AG04449 (cell line): ENCODE results near the gene MRPL27.

Experiments
- CTCF ChIA-PET: fragments of 350-600 bp; formaldehyde crosslinking; extraction: SDS; loops from one replicate; lab custom pipeline; 2021; ENCODE audit warnings: antibody characterized with exemption; lab: Yijun Ruan, JAX
- POLR2A ChIA-PET: fragments of 400-600, 350-600 bp; formaldehyde crosslinking; extraction: SDS; loops from one replicate; lab custom pipeline; 2020; ENCODE audit warnings: antibody characterized with exemption, inconsistent platforms; lab: Yijun Ruan, JAX
- DNase-seq: peaks from one replicate; pipeline ENCODE4 v3.0.0-alpha.2; 2010; ENCODE audit warnings: low read depth, low spot score
- H3K4me3 ChIP-seq: 2 replicates; pipeline ENCODE4 v1.5.1; 2011; ENCODE audit warnings: low read depth, mild to moderate bottlenecking, control low read depth, low read length
- CTCF ChIP-seq: IDR thresholded peaks from one replicate; pipeline ENCODE4 v1.5.1; 2011; ENCODE audit warnings: mild to moderate bottlenecking, moderate library complexity, low read length, control low read depth, inconsistent platforms; ENCODE audit not compliant: insufficient read depth; ENCODE audit errors: missing control alignments

Gene MRPL27

GRCh38 chr17:50359998-50360461, 13.0 kb downstream of the MRPL27 start:
- H3K4me3 ChIP-seq: no peak overlapping the region
- no peak for DNase-seq
- POLR2A ChIA-PET: no interaction called here
- no peak for TF ChIP-seq CTCF
- CTCF ChIA-PET: interaction anchor here (0.5 to 9.3 kb wide), 4 partner anchors 11 to 698 kb away, joined by 3 to 116 read pairs (median 50); partner anchors contain the start of genes EME1, MRPL27, RSAD1 and XYLT2

GRCh38 chr17:50359005-50359699, 13.8 kb downstream of the MRPL27 start:
- no peak overlapping the region for H3K4me3 ChIP-seq
- POLR2A ChIA-PET: no interaction called here
- CTCF ChIA-PET: interaction anchor here (0.5 to 9.3 kb wide), 4 partner anchors 10 to 697 kb away, joined by 3 to 116 read pairs (median 50); partner anchors contain the start of genes EME1, MRPL27, RSAD1 and XYLT2
- DNase-seq: no peak
- no peak for TF ChIP-seq CTCF

DNA sequence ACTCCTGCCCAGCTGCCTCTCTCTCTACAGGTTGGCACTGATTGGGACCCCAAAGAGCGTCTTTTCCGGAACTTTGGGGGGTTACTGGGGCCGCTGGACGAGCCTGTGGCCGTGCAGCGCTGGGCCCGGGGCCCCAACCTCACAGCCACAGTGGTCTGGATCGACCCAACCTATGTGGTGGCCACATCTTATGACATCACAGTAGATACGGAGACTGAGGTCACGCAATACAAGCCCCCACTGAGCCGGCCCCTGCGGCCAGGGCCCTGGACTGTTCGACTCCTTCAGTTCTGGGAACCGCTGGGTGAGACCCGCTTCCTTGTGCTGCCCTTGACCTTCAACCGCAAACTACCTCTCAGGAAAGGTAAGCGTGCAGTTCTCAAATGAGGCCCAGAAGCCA, 14.8 kb downstream of the MRPL27 start:
- no peak for TF ChIP-seq CTCF
- ChIA-PET POLR2A (no interaction called here), CTCF (interaction anchor here (6.1 to 9.3 kb wide), 2 partner anchors 9 to 14 kb away, joined by 60 to 116 read pairs; partner anchors contain the start of genes EME1, MRPL27 and XYLT2)
- no peak overlapping the region for H3K4me3 ChIP-seq
- DNase-seq: no peak

- TF ChIP-seq CTCF: no peak
- H3K4me3 ChIP-seq: no peak overlapping the region
- no peak for DNase-seq
- ChIA-PET CTCF (interaction anchor here (1.2 to 9.3 kb wide), 2 partner anchors 8 kb away, joined by 4 to 116 read pairs; partner anchors contain the start of gene XYLT2), POLR2A (no interaction called here)
Measured at GRCh38 chr17:50356892-50357510, 16.0 kb downstream of the MRPL27 start.

- ChIA-PET POLR2A (no interaction called here), CTCF (interaction anchor here (1.2 to 1.3 kb wide), 2 partner anchors 8 to 244 kb away, joined by 3 to 4 read pairs; no protein-coding TSS in a partner anchor)
- DNase-seq: no peak
- no peak for TF ChIP-seq CTCF
- no peak overlapping the region for H3K4me3 ChIP-seq
Measured at GRCh38 chr17:50356418-50356817, 16.6 kb downstream of the MRPL27 start.
